GM18861 (cell line): ENCODE measurements around the gene CMTM8.

Source experiments
- ATAC-seq: cut with Tn5 transposase; IDR thresholded peaks from one replicate; pipeline ENCODE4 v1.9.1; 2021; ENCODE audit not compliant: unreplicated experiment

CMTM8 gene

DNA sequence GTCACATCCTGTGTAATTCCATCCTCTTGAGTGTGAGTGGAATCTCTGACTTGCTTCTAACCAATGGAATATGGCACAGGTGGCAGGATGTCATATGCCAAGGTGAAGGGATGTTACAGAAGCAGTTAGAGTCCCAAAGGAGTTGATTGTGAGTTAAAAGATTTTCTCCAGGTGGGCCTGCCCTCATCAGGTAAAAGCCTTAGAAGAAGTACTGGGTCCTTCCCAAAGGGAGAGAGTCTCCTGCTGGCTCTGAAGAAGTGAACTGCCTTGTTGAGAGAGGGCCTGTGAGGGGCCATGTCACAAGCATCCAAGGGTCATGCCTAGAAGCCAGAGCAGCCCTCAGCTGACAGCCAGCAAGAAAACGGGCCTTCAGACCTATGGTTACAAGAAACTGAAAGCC lies 166.2 kb downstream of the CMTM8 start:
- ATAC-seq, result no peak

DNA sequence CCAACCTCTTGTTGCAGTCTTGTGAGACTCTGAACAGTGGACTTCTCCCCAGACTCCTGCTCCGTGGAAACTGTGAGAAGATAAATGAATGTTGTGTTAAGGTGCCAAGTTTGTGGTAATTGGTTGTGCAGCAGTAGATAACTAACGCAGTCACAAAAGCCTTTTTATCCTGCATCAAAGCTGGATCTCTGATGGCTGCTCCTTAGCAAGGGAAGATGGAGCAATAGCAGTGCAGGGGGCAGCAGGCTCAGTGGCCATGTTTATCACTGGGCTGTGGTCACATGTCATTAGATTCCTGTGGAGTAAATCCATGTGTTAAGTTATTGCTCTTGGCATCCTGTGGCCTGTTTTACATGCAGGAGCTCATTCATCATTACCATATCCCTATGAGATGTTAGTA lies 166.7 kb downstream of the CMTM8 start:
- ATAC-seq, result no peak

DNA sequence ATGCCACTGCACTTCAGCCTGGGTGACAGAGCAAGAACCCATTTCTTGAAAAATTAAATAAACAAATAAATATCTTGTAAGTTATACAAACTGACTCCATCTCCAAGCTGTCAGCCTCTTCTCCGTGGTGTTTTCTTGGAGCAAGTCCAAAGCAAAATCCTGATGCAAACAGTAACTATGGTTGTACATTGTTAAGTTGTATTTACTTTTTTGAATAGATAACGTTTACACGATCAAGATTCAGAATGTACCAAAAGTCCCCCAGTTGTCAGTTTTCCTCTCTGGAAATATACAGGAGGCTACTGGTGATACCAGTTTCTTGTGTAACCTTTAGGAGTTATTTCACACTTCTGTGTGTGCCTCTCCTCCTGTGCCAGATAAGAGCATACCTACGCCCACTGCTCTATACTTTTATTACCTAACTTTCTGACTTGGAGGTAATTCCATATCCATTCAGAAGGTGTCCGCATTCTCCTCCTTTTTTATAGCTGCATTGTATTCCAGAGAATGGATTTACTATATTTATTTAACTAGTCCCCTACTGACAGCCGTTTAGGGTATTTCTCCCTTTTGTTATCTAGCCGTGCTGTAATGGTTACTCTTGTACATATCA lies 167.3 kb downstream of the CMTM8 start:
- ATAC-seq, result no peak

DNA sequence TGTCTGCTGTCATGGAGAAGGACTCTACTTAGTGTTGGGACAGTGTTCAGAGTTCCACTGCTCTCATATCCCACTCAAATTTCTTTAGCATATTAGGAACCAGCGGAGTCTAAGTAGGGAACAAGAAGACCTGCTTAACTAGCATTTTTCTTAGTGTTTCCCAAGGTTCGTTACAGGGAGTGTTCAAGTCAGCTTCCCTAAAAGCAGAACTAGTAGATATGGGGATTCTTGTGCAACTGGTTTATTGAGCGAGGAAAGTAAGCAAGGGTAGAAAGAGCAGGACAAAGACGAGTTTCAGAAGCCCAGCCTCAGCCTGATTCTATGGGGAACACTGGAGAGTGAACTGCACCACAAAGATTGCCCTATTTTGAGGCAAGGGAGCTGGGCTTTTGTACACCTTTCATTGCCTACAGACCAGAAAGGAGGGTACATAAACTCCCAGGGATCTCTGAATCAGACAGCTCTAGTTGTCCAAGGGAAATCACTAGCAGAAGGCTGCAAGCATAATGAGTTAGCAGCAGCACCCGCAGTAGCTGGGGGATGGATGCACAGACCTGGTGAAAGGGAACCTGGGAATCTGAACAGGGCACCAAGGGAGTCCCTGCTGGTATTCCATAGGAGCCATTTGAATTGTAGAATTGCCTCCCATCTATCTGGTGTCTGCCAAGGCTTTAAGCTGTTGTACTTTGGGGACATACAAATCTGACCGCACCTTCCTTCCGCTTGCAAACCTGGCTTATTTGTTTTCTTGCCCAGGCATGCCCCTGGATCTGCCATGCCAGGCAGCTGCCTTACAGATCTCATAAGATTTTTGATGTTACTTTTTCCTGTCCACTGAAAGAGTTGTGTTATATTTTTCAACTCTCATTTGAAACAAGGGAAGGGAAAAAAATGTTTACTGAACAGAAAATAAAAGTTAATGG lies 168.3 kb downstream of the CMTM8 start:
- ATAC-seq, result no peak

DNA sequence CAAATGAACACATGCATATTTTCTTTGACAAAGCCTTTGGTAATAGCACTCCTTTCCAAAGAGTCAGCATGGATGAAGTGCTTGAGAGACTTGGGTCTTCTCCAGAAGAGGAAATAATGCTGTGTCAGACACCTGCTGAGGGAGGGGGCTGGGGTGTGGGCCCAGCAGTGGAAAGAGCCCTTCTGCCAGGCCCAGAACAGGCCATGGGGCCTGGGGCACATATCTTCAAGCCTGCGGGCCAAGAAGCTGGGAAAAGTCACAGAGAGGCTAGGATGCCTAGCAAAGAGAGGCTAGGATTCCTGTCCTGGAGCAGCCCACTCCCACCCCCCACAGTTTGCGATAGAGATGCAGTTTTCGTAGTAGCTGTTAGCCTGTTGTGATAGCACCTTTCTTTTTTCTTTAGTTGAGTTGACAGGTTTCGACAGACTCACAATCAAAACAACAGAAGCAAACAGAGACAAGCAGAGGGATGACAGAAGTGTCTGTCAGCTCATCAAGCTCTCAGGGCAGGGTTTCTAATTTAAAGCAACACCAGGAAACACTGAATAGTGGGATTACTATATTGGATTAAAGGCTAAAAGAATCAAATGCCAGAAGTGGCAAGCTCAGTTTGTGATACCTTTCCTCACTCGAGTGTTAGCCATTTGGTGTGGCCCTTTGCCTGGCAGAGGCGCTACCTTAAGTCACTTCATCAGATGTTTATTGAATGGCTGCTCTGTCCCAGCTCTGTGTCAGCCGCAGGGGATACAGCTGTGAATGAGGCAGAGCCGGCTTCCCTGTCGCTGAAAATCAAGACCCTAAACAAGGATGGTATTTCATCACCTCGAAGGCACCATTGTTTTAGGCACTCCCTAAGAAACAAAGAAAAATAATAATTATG lies 172.1 kb downstream of the CMTM8 start:
- no peak for ATAC-seq

DNA sequence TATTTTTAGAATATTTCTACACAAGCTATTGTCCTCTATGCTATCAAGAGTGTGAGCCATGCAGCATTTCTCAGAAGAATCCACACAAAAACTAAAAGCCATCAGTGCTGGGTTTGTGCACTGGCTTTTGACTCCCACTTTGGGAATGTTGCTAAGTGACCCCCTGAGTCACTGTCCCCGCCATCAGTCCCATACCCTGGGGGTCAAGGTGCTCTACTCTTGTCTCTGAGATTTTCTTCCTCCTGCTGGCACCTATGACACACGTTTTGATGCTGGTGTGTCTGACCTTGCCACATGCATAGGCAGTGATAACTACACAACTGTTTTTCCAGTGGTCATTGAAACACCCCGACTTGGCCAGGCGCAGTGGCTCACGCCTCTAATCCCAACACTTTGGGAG lies 173.0 kb downstream of the CMTM8 start:
- ATAC-seq, result no peak

DNA sequence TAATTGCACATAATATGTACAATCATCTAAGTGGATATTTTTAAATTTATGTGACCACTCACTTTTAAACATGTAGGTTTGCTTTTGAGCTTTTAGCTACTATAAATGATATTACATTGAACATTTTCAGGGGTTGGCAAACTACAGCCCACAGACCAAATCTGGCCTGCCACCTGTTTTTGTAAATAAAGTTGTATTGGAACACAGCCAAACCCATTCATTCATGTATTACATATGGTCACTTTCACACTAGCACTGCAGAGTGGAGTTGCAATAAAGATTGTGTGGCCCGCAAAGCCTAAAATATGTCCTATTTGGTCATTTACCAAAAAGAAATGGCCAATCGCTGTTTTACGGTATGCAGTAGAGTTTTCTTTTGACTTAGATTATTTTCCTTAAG lies 174.4 kb downstream of the CMTM8 start:
- ATAC-seq, result no peak

DNA sequence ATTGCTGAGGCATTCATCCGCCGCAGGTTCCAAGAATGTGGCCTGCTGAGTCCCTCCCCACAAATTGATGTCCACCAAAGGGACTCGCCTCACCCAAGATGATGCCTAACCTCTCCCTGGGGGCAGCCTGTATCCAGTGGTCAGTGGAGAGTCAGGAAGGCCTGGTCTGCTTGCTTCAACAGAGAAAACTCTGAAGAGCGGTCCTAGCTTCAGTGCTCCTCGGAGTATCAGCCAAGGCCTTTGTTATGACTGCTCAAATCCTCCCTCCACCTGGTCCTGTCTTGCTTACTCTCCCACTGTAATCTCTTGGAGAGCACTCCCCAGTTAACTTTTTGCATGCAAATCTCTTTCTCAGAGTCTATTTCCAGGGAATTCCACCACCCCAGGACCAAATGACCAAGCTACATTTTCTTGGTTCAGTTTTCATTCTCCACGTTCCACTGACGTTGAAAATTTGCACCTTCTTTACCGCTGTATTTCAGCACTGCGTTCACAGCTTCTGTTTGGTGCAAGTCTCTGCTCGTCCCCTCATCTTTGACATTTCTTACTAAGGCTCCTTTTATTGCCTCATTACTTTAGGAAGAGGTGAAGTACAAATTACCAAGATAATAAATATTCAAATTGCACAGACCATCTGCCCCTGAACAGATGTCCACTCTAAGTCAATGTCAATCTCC lies 175.5 kb downstream of the CMTM8 start:
- ATAC-seq, result no peak

DNA sequence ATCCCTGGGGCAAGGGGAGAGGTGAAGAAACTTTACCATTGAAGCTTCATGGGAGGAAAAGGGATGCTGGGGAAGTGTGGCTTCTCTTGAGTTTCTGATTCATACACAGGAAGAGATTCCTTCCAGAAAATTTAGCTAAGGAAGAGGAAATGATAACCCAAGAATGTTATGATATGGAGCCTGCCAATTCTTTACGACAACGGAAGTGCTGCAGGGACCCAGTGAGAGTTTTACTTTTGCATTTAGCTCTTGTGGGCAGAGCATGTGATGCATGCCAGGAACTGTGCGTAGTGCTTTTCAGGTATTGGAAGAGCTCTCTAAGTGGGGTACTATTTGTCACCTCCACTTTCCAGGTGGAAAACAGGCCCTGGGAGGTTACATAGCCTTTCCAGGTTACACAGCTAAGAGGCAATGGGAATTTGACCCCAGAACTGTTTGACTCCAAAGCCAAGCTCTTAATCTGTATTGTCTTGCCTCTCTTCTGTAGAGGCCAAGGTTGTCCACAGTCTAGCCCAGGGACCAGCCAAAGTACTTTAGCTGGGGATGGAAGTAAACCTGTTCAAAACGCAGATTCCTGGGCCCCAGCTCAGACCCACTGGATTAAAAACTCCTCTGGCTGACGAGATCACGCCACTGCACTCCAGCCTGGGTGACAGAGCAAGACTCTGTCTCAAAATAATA lies 176.2 kb downstream of the CMTM8 start:
- ATAC-seq, result peak; percentile 67

DNA sequence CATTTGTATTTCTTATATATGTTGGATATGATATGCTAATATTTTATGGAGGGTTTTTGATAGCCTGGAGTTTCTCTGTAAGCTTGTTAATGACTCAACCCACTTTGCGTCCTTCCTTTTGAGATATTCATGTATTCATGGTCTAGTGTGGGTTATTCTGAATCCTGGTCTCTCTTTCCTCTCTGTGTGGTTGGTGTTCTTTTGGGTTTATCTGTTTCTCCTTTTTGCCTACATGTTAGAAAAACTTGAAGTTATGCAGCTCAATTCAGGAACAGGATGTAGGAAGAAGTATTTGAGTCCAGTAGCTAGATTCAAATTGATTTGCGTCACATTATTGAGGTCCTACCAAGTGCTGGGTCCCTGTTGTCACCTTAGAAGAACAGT lies 181.3 kb downstream of the CMTM8 start:
- ATAC-seq, result no peak
